ENCODE measurements around the gene UBE2E2.

Gene UBE2E2

GRCh38 chr3:23480329-23480714 lies 277.2 kb downstream of the UBE2E2 start:
- no peak for DNase-seq (ENCODE audit: low spot score)

GRCh38 chr3:23481011-23481615 lies 278.0 kb downstream of the UBE2E2 start:
- DNase-seq (ENCODE audit: low spot score): no peak

- DNase-seq (ENCODE audit: low spot score): no peak
Measured at GRCh38 chr3:23481616-23482278, 278.6 kb downstream of the UBE2E2 start.

- DNase-seq (ENCODE audit: low spot score): no peak
Measured at GRCh38 chr3:23484386-23484785, 281.3 kb downstream of the UBE2E2 start.

- DNase-seq (ENCODE audit: low spot score): no peak
Measured at GRCh38 chr3:23485922-23486321, 282.8 kb downstream of the UBE2E2 start.

GRCh38 chr3:23487015-23487414 lies 283.9 kb downstream of the UBE2E2 start:
- DNase-seq (ENCODE audit: low spot score): no peak

- no peak for DNase-seq (ENCODE audit: low spot score)
Measured at GRCh38 chr3:23488618-23489017, 285.5 kb downstream of the UBE2E2 start.

GRCh38 chr3:23489300-23490158 lies 286.4 kb downstream of the UBE2E2 start:
- DNase-seq (ENCODE audit: low spot score): no peak

GRCh38 chr3:23490459-23490858 lies 287.3 kb downstream of the UBE2E2 start:
- DNase-seq (ENCODE audit: low spot score): peak; percentile 18

GRCh38 chr3:23492057-23492456 lies 288.9 kb downstream of the UBE2E2 start:
- no peak for DNase-seq (ENCODE audit: low spot score)

GRCh38 chr3:23493889-23494288 lies 290.8 kb downstream of the UBE2E2 start:
- DNase-seq (ENCODE audit: low spot score): no peak

GRCh38 chr3:23494967-23495366 lies 291.8 kb downstream of the UBE2E2 start:
- DNase-seq (ENCODE audit: low spot score): no peak

- DNase-seq (ENCODE audit: low spot score): no peak
Measured at GRCh38 chr3:23495507-23495906, 292.4 kb downstream of the UBE2E2 start.

GRCh38 chr3:23496165-23496564 lies 293.0 kb downstream of the UBE2E2 start:
- no peak for DNase-seq (ENCODE audit: low spot score)

- no peak for DNase-seq (ENCODE audit: low spot score)
Measured at GRCh38 chr3:23497156-23497555, 294.0 kb downstream of the UBE2E2 start.

- DNase-seq (ENCODE audit: low spot score): peak; percentile 7
Measured at GRCh38 chr3:23501201-23501802, 298.2 kb downstream of the UBE2E2 start.

- no peak for DNase-seq (ENCODE audit: low spot score)
Measured at GRCh38 chr3:23508464-23508863, 305.3 kb downstream of the UBE2E2 start.

- no peak for DNase-seq (ENCODE audit: low spot score)
Measured at GRCh38 chr3:23518441-23518840, 315.3 kb downstream of the UBE2E2 start.

- no peak for DNase-seq (ENCODE audit: low spot score)
Measured at GRCh38 chr3:23519314-23520208, 316.4 kb downstream of the UBE2E2 start.

- no peak for DNase-seq (ENCODE audit: low spot score)
Measured at GRCh38 chr3:23527326-23527725, 324.2 kb downstream of the UBE2E2 start.

- DNase-seq (ENCODE audit: low spot score): no peak
Measured at GRCh38 chr3:23533596-23533995, 330.5 kb downstream of the UBE2E2 start.

- DNase-seq (ENCODE audit: low spot score): no peak
Measured at GRCh38 chr3:23533996-23534395, 330.9 kb downstream of the UBE2E2 start.

Data from AG08396 (cell line).